Endothelial cell (in vitro differentiated cells): Measurements from ENCODE around the gene TNFAIP8. TPM values are rescaled to one million over a fixed set of nuclear protein-coding genes. Genes with fewer than 3 reads are reported as not detected.

Source experiments
- DNase-seq: peaks from one replicate; pipeline ENCODE4 v3.0.0; 2021; ENCODE audit warnings: low spot score
- H3K27ac Mint-ChIP-seq: one replicate; pipeline ENCODE4 v1.8.0; 2021; ENCODE audit warnings: mixed read lengths, inconsistent platforms; ENCODE audit not compliant: unreplicated experiment
- H3K27me3 Mint-ChIP-seq: one replicate; pipeline ENCODE4 v1.8.0; 2021; ENCODE audit warnings: mild to moderate bottlenecking, moderate library complexity, mixed read lengths, inconsistent platforms; ENCODE audit not compliant: unreplicated experiment
- H3K36me3 Mint-ChIP-seq: one replicate; pipeline ENCODE4 v1.8.0; 2021; ENCODE audit warnings: mild to moderate bottlenecking, low read depth, mixed read lengths, inconsistent platforms; ENCODE audit not compliant: unreplicated experiment
- H3K4me1 Mint-ChIP-seq: one replicate; pipeline ENCODE4 v1.8.0; 2021; ENCODE audit warnings: mild to moderate bottlenecking, mixed read lengths, inconsistent platforms; ENCODE audit not compliant: unreplicated experiment
- H3K4me3 Mint-ChIP-seq: one replicate; pipeline ENCODE4 v1.8.0; 2021; ENCODE audit warnings: mild to moderate bottlenecking, mixed read lengths, inconsistent platforms; ENCODE audit not compliant: unreplicated experiment
- H3K9me3 Mint-ChIP-seq: one replicate; pipeline ENCODE4 v1.8.0; 2021; ENCODE audit warnings: mixed read lengths, inconsistent platforms; ENCODE audit not compliant: unreplicated experiment
- total RNA-seq: library from RNA; stranded (reverse); fragmentation: NEBNext Ultra II Directional; extraction: Animal tissue kit (Norgen Biotek cat#: 25700); gene quantifications from one replicate; pipeline ENCODE4 v1.2.1, GENCODE V29; 2021; ENCODE audit not compliant: unreplicated experiment
- TF ChIP-seq, protein P1 (sequence below): fragments of 200-600 bp; sonication (generic); IDR thresholded peaks from one replicate; pipeline ENCODE4 v1.5.0; 2021; ENCODE audit warnings: antibody characterized with exemption; ENCODE audit not compliant: unreplicated experiment

TNFAIP8 gene
- total RNA-seq, 1 donor from 2014 or later: 7.9 TPM

GRCh38 chr5:119396030-119396664 lies 40.3 kb downstream of the TNFAIP8 start:
- H3K4me1 Mint-ChIP-seq: no peaks in the 10 kb centered on the region
- H3K27ac Mint-ChIP-seq: no peak overlapping the region
- H3K27me3 Mint-ChIP-seq: peaks cover 2% of the 10 kb centered on the region
- H3K4me3 Mint-ChIP-seq: no peak overlapping the region
- no peak for DNase-seq
- TF ChIP-seq, protein P1, sequence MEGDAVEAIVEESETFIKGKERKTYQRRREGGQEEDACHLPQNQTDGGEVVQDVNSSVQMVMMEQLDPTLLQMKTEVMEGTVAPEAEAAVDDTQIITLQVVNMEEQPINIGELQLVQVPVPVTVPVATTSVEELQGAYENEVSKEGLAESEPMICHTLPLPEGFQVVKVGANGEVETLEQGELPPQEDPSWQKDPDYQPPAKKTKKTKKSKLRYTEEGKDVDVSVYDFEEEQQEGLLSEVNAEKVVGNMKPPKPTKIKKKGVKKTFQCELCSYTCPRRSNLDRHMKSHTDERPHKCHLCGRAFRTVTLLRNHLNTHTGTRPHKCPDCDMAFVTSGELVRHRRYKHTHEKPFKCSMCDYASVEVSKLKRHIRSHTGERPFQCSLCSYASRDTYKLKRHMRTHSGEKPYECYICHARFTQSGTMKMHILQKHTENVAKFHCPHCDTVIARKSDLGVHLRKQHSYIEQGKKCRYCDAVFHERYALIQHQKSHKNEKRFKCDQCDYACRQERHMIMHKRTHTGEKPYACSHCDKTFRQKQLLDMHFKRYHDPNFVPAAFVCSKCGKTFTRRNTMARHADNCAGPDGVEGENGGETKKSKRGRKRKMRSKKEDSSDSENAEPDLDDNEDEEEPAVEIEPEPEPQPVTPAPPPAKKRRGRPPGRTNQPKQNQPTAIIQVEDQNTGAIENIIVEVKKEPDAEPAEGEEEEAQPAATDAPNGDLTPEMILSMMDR: no peak
- no peaks in the 10 kb centered on the region for H3K9me3 Mint-ChIP-seq
- no peaks in the 10 kb centered on the region for H3K36me3 Mint-ChIP-seq

GRCh38 chr5:119397518-119398380 lies 41.9 kb downstream of the TNFAIP8 start:
- no peak overlapping the region for H3K4me3 Mint-ChIP-seq
- DNase-seq: no peak
- H3K27me3 Mint-ChIP-seq: peaks cover 4% of the 10 kb centered on the region
- H3K9me3 Mint-ChIP-seq: no peaks in the 10 kb centered on the region
- H3K36me3 Mint-ChIP-seq: no peaks in the 10 kb centered on the region
- peaks cover 4% of the 10 kb centered on the region for H3K4me1 Mint-ChIP-seq
- no peak overlapping the region for H3K27ac Mint-ChIP-seq
- TF ChIP-seq, protein P1: no peak

GRCh38 chr5:119398727-119399466 lies 43.1 kb downstream of the TNFAIP8 start:
- peaks cover 4% of the 10 kb centered on the region for H3K27me3 Mint-ChIP-seq
- peaks cover 7% of the 10 kb centered on the region for H3K4me1 Mint-ChIP-seq
- H3K4me3 Mint-ChIP-seq: no peak overlapping the region
- H3K36me3 Mint-ChIP-seq: no peaks in the 10 kb centered on the region
- H3K27ac Mint-ChIP-seq: no peak overlapping the region
- no peak for DNase-seq
- TF ChIP-seq, protein P1: no peak
- no peaks in the 10 kb centered on the region for H3K9me3 Mint-ChIP-seq

GRCh38 chr5:119400245-119400644 lies 44.4 kb downstream of the TNFAIP8 start:
- no peaks in the 10 kb centered on the region for H3K9me3 Mint-ChIP-seq
- H3K27me3 Mint-ChIP-seq: peaks cover 4% of the 10 kb centered on the region
- H3K4me1 Mint-ChIP-seq: peaks cover 10% of the 10 kb centered on the region
- H3K36me3 Mint-ChIP-seq: no peaks in the 10 kb centered on the region
- no peak for DNase-seq
- TF ChIP-seq, protein P1: no peak
- H3K27ac Mint-ChIP-seq: no peak overlapping the region
- no peak overlapping the region for H3K4me3 Mint-ChIP-seq
